Ovary (tissue), 3 donors: Measurements from ENCODE around the gene POU2F3.

ENCODE experiments used
- CTCF ChIP-seq, 3 donors: fragments of 450-650 bp in 2 of 3; fragments of 200-600 bp in 1 of 3; IDR thresholded peaks; one replicate each; pipeline versions ENCODE4 v1.5.1 to v1.8.0; 2016 to 2022; ENCODE audit warnings: antibody characterized with exemption in 3 of 3, mild to moderate bottlenecking in 1 of 3
- POLR2A ChIP-seq: fragments of 450-650 bp; IDR thresholded peaks from one replicate; pipeline ENCODE4 v1.6.1; 2017; ENCODE audit warnings: antibody characterized with exemption, mild to moderate bottlenecking, moderate library complexity
- donor health status: DM: no; HTN: no; CAD: no.

- TF ChIP-seq POLR2A: no peak
- no peak for TF ChIP-seq CTCF (IDR thresholded peaks at IDR 0.05)
Observed at GRCh38 chr11:120207512-120207911, 32.4 kb upstream of the POU2F3 start.
